Activated CD4-positive, alpha-beta T cell treated with anti-CD3 and anti-CD28 coated beads, Interleukin-10, Interleukin-2, amounts not matched to agents 100 ng/mL and 50 ng/mL, durations not matched to agents 16 hours and 8 hours (primary cell): Measurements from ENCODE around the gene C1orf35.

Source experiments
- DNase-seq: peaks from one replicate; pipeline ENCODE4 v3.0.0-alpha.2; 2020

The C1orf35 gene

GRCh38 chr1:228062812-228063211 is 40.3 kb downstream of the C1orf35 start:
- DNase-seq = no peak

GRCh38 chr1:228062085-228062791 is 40.9 kb downstream of the C1orf35 start:
- no peak for DNase-seq

- DNase-seq = no peak
Observed at GRCh38 chr1:228061411-228062084, 41.6 kb downstream of the C1orf35 start.

GRCh38 chr1:228060458-228061190 is 42.5 kb downstream of the C1orf35 start:
- DNase-seq = no peak

GRCh38 chr1:228059634-228060457 is 43.3 kb downstream of the C1orf35 start:
- DNase-seq = peak; percentile 55

- DNase-seq = no peak
Observed at GRCh38 chr1:228058949-228059633, 44.0 kb downstream of the C1orf35 start.

GRCh38 chr1:228058172-228058948 is 44.8 kb downstream of the C1orf35 start:
- DNase-seq = no peak
